Measurements from ENCODE around the gene C11orf54.
"Not testable (repeated sequence)": the region's sequence is repeated elsewhere in the genome, so short reads cannot be mapped to it uniquely, and the experiment has no call there.

C11orf54 gene

GRCh38 chr11:93734427-93735222 is 6.8 kb upstream of the C11orf54 start:
- no peak for DNase-seq

- no peak for DNase-seq
These were observed 5.8 kb upstream of the C11orf54 start for GRCh38 chr11:93735627-93736026.

GRCh38 chr11:93736129-93736528 is 5.3 kb upstream of the C11orf54 start:
- no peak for DNase-seq

DNA sequence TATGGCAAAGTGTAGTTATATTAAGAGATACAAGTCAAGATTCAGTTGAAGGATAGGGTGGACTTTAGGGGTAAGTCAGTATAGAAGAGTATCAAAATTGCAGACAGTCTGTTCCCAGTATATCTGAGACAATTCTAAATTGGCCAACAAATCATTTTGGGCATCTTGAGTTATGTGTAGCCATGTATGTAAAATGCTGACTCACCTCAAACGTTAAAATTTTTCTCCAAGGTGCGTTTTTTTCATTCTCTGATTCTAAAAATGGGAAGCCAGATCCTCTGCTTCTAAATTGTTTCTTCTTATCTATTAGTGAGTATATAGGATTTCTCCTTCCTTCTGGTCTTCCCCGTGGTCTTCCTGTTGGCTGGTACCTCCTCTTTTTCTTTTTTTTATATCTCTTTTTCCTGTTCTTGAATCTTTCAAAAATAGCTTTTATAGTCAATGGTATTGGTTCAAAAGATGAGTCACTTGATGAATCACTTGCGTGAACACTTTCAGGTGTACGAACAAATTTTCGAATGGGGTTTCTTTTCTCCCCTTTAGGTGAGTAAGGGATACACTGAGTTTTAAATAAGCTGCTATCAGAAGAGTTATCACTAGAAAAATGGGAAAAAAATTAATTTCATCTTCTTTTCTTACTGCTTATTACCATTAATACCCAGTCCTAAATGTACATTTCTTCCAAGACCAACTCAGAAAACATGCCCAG is 3.4 kb upstream of the C11orf54 start:
- no peak for DNase-seq

DNA sequence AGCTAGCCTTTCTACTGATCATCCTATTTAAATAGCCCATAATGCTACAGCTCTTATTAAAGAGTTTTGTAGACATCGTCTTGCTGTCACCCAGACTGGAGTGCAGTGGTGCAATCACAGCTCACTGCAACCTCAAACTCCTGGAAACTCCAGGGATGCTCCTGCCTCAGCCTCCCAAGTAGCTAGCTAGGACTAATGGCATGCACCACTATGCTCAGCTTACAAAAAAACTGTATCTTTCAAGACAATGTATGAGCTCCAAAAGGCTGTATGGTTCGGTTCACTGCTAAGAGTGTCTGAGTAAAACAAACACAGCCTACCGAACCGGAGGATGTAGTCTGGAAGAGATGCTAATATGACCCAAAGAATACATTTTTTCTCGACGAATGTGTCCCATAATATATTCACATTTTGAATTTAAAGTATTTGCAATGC is 2.8 kb upstream of the C11orf54 start:
- no peak for DNase-seq

- DNase-seq, result no peak
These were observed 1.3 kb upstream of the C11orf54 start for GRCh38 chr11:93740031-93740729.

DNA sequence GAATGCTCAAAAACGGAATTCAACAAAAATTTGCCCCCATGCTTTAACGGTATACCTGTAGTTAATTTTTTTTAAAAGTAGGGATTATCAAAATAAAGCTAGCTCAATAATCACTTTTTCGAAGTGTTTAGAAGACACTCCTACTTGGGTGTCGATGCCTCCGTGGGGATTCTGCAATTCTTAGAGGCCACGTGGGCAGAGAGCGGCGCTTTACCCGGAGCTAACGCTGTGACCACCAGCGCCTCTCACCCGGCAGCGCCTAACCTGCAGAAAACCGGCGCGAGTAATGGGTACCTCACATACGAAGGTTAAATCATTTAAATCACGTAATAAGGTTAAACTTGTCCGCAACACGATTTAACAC is 760 bp upstream of the C11orf54 start:
- peak; percentile 35 for DNase-seq

DNA sequence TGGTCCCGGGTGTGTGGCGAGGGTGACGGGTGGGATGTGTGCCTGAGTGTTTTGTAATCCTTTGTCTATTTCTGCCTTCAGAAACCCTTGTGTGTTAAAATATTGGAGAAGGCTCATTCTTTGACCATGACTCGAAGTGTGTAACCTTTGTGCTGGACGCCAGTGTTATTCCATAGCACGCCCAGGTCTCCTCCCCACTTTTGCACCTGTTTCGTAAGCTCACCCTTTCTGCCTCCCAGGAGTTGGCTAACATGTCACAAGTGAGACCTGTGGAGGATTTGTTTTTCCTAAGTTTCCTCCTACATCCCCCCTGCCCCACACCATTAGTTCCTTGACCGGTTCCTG is 382 bp downstream of the C11orf54 start:
- no peak for DNase-seq

DNA sequence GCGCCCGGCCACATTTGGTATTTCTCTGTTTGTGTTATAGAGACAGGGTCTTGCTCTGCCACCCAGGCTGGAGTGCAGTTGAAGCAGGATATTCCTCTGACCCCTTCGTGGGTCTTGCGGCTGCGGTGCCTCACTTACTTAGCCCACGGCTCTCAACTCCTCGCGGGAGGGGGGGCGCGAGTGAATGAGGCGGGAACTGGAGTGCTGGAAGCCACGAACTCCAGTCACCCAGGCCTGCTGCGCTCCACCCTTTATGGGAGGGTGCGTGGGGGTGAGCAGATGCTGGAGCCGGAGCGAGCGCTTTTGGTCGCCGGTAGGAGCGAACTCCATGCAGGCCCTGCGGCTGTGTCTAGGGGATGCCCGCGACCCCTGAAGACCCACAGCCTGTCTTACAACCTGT is 1.8 kb downstream of the C11orf54 start:
- DNase-seq, result no peak

DNA sequence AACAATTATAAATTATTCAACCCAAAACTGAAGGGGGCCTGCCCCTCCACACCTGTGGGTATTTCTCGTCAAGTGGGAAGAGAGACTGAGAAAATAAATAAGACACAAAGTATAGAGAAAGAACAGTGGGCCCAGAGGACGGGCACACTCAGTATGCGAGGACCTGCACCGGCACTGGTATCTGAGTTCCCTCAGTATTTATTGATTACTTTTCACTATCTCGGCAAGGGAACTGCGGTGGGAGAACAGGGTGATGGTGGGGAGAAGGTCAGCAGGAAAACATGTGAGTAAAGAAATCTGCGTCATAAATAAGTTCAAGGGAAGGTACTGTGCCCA is 3.2 kb downstream of the C11orf54 start:
- DNase-seq, result no peak

DNA sequence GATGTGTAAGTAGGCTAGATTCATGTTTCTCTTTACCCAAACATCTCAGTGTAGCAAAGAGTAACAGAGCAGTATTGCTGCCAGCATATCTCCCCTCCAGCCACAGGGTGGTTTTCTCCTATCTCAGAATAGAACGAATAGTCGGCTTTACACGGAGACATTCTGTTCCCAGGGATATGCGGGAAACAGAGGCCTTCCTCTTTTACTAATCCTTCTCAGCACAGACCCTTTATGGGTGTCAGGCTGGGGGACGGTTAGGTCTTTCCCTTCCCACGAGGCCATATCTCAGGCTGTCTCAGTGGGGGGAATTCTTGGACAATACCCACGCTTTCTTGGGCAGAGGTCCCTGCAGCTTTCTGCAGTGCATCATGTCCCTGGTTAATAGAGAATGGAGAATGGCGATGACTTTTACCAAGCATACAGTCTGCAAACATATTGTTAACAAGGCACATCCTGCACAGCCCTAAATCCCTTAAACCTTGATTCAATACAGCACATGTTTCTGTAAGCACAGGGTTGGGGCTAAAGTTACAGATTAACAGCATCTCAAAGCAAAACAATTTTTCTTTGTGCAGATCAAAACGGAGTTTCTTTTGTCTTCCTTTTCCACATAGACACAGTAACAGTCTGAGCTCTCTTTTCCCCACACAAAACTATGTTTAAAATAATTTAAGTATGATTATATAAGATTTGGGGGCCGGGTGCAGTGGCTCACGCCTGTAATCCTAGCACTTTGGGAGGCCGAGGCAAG is 3.7 kb downstream of the C11orf54 start:
- not testable (repeated sequence) for DNase-seq

DNA sequence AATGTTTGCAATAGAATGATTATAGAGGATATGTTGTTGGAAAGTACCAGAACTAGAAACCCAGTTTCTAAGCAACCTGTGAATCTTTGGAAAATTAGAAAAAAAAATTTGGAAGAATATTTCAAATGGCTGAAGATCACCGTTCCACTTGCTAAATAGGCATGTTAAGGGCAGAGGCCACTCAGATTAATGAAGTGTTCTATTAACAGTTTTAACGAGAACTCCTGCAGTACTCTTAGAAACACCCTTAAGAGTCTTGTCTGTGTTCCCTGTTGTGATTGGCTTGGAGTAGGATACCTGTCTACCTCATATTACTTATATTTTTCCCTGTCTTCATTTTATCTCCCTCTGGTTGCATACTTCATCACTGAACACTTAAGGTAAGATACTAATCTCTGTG is 4.6 kb downstream of the C11orf54 start:
- DNase-seq, result no peak

- no peak for DNase-seq
These were observed 5.7 kb downstream of the C11orf54 start for GRCh38 chr11:93747122-93747521.

DNA sequence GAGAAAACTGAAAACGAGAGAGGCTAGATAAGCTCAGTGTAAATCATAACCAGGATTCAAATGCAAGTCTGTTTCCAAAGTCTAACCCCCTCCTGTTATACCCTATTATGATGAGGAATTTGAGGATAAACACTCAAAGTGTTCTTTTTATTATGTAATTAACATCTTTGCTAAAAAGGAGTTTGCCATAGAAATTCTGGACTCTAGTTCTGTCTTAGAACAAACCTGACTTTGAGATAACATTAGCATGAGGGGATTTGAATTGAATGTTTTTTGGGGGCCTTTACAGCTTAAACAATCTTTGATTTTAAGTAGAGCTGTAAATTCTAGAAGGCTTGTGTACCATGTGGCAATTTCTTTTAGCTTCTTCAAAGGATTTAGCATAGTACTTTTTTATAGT is 9.5 kb downstream of the C11orf54 start:
- no peak for DNase-seq

DNA sequence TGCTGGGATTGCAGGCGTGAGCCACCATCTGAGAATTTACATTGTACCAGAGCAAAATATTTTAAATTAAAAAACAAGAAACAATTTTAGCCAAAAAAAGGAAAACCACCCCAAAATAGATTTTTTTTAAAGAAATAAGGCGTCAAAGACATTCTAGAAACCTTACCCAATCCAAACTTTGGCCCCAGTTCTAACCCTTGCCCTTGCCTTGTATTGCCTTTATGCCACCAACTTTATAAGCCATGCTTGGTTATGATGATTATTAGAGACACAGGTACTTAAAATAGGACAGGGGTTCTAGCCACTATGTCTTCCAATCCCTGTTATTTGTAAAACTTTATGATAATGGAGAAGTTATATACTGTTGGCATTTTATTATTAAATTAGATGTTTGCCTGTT is 11.8 kb downstream of the C11orf54 start:
- no peak for DNase-seq

DNA sequence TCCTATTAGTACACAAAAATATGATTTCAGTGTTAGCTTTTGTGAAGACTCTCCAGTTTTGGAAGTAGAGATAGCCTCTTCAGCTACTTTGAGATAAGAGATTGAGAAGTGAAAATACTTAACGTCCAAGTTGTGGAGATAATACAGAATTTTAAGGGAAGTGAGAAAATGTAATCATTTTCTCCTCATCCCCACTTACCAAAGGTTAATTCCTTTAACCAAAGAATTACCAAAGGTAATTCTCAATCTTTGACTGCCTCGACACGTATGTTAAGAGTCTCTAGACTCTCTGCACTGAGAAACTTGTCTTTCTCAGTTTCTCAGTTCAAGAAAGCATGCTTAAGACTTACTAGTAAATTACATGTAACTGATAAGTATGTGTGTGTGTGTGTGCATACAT is 15.3 kb downstream of the C11orf54 start:
- no peak for DNase-seq

GRCh38 chr11:93757301-93757700 is 15.8 kb downstream of the C11orf54 start:
- DNase-seq, result no peak

DNA sequence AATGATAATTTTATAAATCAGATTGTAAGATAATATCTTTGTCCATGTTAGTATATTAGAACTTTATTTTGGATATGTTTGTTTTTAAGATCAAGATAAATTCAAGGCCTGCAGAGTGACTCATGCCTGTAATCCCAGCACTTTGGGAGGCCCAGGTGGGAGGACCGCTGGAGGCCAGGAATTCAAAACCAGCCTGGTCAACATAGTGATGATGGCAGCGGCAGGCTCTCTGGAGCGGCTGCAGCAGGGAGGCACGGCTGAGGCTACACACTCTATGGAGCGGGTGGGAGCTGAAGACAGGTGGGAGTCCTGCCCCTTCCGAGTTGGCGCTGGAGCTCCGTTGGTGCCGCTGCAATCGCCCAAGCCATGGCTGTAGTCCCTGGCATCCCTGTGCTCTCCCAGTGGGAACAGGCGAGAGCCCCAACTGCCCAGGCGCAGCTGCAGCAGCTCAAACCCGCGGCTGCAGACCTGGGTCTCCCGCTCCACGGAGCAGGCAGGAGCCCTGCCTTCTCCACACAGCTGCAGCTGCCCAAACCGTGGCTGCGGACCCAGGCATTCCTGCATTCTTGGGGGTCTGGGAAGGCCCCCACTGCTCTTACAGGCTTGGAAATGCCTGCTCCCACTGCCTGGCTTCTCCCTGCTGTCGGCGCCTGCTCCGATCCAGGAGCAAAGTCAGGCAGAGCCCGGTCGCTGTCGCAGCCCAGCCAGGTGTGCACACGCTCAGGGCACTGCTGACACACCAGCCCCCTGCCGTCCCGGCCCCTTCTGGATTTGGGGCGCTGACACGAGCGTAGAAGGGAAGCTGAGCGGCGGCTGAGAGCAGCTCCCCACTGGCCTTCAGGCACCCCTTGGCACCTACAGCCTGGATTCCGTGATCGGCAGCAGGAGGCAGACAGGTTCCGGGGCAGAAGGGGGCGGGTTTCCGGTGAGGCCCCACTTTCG is 16.7 kb downstream of the C11orf54 start:
- DNase-seq, result no peak

DNA sequence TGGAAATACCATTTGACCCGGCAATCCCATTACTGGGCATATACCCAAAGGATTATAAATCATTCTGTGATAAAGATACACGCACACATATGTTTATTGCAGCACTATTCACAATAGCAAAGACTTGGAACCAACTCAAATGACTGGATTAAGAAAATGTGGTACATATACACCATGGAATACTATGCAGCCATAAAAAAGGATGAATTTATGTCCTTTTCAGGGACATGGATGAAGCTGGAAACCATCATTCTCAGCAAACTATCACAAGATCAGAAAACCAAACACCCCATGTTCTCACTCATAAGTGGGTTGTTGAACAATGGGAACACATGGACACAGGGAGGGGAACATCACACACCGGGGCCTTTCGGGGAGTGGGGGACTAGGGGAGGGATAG is 17.7 kb downstream of the C11orf54 start:
- not testable (repeated sequence) for DNase-seq

DNA sequence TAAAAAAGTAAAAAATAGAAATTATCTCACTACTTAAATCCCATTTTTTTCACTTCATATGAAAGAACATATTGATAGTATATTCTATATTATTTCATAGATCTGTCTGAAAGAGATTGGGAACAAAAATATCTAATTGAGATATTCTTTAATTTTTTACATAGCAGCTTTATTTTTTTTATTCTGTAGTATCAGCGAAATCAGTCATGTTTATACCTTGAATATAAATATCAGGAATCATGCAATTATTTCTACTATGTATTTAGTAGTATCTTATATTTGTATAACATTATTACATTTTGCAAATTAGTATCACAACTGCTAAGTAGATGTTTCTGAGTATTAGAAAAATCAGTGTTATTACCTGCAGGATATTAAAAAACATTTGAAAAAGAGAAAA is 20.4 kb downstream of the C11orf54 start:
- DNase-seq, result no peak

GRCh38 chr11:93765551-93765950 is 24.1 kb downstream of the C11orf54 start:
- DNase-seq, result no peak

DNA sequence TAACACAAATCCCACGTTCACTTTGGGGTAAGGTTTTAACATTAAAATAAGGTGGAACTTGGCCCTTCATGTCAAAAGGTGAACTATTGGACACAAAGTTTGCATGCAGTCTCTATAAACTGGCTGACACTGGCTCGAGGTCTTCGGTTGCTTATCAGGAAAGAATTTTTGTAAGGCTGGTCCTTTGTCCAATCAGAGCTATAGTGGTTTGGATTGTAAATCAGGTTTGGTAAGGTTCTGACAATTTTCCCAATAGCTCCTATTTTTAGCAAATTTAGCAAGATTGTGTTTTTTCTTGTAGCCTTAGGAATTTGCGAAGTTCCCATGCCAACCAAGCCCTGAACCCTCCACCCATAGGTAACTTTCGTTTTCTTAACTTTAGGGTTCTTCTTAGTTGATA is 25.0 kb downstream of the C11orf54 start:
- no peak for DNase-seq
